ENCODE results near the gene CIAO1. TPM values are rescaled to one million over a fixed set of nuclear protein-coding genes. Genes with fewer than 3 reads are reported as not detected.

Gene CIAO1
- total and polyA plus RNA-seq, 4 donors: 43.0 to 80.4 (median 47.0) TPM

- Histone ChIP-seq H3K9me3 (ENCODE audit: control insufficient read depth in 4 of 4, low read length in 3 of 4) (no peaks in the 10 kb centered on the region), H3K27ac (ENCODE audit: low read depth in 1 of 2, low read length in 2 of 2) (no peak overlapping the region), H3K9ac (ENCODE audit: low read depth in 1 of 2, low read length in 2 of 2) (no peak overlapping the region), H3K36me3 (ENCODE audit: control insufficient read depth in 4 of 4, insufficient read depth in 3 of 4, low read depth in 1 of 4, low read length in 3 of 4) (no peaks in the 10 kb centered on the region), H3K27me3 (ENCODE audit: control insufficient read depth in 4 of 4, insufficient read depth in 4 of 4, low read length in 3 of 4) (peaks cover 0 to 2% (median 0%) of the 10 kb centered on the region in 4 donors), H3K4me1 (ENCODE audit: control insufficient read depth in 4 of 4, insufficient read depth in 4 of 4, low read length in 3 of 4) (peaks cover 0 to 17% (median 12%) of the 10 kb centered on the region in 4 donors), H3K4me3 (ENCODE audit: low read depth in 1 of 3, low read length in 3 of 3) (no peak overlapping the region)
- no peak for DNase-seq (ENCODE audit: low spot score)
- no peak for TF ChIP-seq RXRA (IDR thresholded peaks at IDR 0.05)
- TF ChIP-seq JUND (IDR thresholded peaks at IDR 0.05): no peak
- no peak for TF ChIP-seq ZBTB33 (IDR thresholded peaks at IDR 0.05)
- TF ChIP-seq FOXA1 (IDR thresholded peaks at IDR 0.05): no peak
- TF ChIP-seq RAD21 (IDR thresholded peaks at IDR 0.05): no peak
- TF ChIP-seq GABPA (IDR thresholded peaks at IDR 0.05 in 1 of 2, conservative IDR thresholded peaks at IDR 0.05 in 1 of 2): no peak
- TF ChIP-seq YY1 (IDR thresholded peaks at IDR 0.05): no peak
- TF ChIP-seq TAF1 (conservative IDR thresholded peaks at IDR 0.05): no peak
- TF ChIP-seq HNF4G (IDR thresholded peaks at IDR 0.05): no peak
- no peak for TF ChIP-seq EGR1 (IDR thresholded peaks at IDR 0.05; ENCODE audit: low read depth in 2 of 2)
- TF ChIP-seq FOXA2 (IDR thresholded peaks at IDR 0.05): no peak
- no peak for TF ChIP-seq REST (IDR thresholded peaks at IDR 0.05)
- no peak for TF ChIP-seq ATF3 (IDR thresholded peaks at IDR 0.05)
- TF ChIP-seq CTCF (IDR thresholded peaks at IDR 0.05; ENCODE audit: low read depth, low read length, missing input control): no peak
- TF ChIP-seq HNF4A (conservative IDR thresholded peaks at IDR 0.05): no peak
- no peak for TF ChIP-seq SP1 (IDR thresholded peaks at IDR 0.05)
- TF ChIP-seq NR2F2 (IDR thresholded peaks at IDR 0.05): no peak
- no peak for TF ChIP-seq MAX (IDR thresholded peaks at IDR 0.05)
- 89% methylated on average over 1 of the region's 1 CpG for whole genome bisulfite sequencing
These were observed 53.4 kb downstream of the CIAO1 start for GRCh38 chr2:96319396-96319795.

Data from liver (tissue), 9 donors.